GM10266 (cell line): ENCODE results near the gene DOCK1.

Experiments used
- DNase-seq: peaks from one replicate; pipeline ENCODE4 v3.0.0; 2012; ENCODE audit errors: extremely low spot score
- TF ChIP-seq, protein P1 (sequence below): IDR thresholded peaks from 2 replicates; pipeline ENCODE4 v1.5.1; 2012; ENCODE audit warnings: mild to moderate bottlenecking, low read depth; ENCODE audit not compliant: control insufficient read depth, insufficient read depth; ENCODE audit errors: missing control alignments

Gene DOCK1

DNA sequence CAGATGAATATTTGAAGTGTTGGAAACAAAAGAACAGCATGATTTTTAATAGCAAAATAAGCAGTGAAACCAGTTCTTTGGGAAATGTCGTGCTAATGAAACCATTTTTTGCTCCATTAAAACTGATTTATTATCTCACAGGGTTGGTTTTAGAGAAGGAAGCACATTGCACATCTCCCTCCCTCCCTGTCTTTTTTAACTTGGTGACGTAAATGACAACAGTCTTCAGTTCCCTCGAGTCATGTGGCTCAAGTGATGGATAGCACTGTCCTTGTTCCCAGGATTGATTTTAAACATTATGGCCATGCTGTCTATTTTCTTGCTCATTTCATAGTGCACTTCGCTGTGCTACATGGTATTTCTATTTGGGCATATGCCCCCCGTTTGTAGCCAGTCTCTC lies 105.9 kb downstream of the DOCK1 start:
- DNase-seq = no peak
- TF ChIP-seq, protein P1, sequence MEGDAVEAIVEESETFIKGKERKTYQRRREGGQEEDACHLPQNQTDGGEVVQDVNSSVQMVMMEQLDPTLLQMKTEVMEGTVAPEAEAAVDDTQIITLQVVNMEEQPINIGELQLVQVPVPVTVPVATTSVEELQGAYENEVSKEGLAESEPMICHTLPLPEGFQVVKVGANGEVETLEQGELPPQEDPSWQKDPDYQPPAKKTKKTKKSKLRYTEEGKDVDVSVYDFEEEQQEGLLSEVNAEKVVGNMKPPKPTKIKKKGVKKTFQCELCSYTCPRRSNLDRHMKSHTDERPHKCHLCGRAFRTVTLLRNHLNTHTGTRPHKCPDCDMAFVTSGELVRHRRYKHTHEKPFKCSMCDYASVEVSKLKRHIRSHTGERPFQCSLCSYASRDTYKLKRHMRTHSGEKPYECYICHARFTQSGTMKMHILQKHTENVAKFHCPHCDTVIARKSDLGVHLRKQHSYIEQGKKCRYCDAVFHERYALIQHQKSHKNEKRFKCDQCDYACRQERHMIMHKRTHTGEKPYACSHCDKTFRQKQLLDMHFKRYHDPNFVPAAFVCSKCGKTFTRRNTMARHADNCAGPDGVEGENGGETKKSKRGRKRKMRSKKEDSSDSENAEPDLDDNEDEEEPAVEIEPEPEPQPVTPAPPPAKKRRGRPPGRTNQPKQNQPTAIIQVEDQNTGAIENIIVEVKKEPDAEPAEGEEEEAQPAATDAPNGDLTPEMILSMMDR = no peak

DNA sequence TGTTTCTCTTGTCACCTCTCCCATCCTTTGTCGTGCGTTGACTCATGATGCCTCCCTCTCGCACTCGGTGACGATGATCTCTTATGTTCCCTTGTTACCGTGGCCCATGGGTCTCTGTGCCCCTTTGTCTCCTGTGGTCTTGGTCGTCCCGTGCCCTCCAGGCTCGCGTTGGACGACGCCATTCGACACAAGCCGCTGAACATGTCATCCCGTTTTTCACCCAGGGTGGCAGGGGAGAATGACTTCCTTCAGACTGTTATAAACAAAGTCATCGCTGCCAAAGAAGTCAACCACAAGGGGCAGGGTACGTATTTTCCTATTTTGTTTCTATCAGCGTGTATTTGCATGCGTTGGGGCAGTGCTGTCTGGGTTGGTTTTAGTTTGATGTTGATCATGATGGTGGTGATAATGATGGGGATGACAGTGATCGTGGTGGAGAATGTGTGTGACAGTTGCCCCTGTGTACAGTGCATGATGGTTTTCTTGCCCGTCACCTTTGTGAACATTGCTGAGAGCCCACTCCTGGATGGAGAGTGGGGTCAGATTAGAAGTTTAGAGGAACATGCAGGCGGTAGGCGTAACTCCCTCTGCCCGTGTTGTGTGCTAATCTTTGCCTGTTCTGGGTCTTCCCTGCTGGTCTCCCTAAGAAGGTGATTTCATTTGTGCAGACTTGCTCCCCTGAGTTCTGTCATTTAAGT lies 107.0 kb downstream of the DOCK1 start:
- DNase-seq = no peak
- TF ChIP-seq, protein P1 = no peak

DNA sequence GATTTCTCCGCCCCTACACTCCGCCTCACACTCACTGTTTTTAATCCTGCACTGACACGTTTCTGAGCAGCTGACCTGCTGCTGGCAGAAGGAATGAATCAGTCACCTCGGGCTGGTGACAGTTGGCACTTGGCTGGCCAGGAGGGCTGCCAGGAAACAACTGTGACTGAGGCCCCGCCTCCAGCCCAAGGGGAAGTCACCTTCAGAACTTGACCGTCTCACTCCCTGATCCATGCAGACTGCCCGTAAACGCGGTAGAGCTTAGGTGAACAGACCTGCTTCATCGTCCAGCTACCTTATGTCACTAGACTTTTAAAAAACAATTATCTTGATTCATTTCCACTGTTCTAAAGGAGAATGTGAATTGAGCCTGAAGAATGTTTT lies 107.5 kb downstream of the DOCK1 start:
- TF ChIP-seq, protein P1 = no peak
- no peak for DNase-seq

DNA sequence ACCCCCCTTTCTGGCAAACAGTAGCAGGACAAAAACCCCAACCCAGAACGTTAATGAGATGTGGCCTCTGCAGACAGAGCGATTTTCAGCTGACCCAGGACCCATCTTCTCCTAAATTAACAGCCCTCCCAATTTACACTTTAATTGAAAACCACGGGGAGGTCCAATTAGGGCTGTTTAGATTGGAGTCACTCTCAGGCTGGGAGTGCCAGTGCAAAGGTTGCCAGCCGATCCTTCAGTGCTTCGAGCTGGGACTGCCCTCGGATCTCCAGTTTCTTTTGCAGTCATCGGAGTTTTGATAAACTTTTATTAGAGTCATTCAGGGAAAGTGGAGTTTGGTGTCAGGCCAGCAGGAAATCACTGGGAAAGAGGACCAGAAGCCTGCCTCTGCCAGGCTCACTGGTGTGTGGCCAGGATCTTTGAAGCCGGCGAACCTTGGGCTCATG lies 108.0 kb downstream of the DOCK1 start:
- no peak for DNase-seq
- TF ChIP-seq, protein P1 = no peak

- no peak for DNase-seq
Measured at GRCh38 chr10:127013691-127014473, 108.7 kb downstream of the DOCK1 start.

DNA sequence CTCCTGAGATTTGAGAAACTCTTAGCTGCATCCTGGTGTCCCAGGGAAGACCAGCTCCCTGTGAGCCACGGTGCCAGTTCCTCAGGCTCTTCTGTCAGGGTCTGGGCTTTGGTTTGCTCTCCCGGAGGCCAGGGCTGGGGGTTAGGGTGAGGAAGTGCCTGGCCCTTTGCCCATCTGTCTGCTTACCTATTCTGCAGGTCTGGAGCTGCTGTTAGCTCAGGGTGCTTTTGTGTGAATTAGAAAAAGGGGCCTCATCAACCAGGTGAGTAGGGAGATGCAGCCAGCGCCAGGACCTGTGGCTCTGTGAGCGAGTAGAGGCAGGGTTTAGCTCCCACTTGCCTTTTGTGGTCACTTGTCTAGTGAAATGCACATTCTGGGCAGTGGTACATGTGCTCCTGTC lies 109.4 kb downstream of the DOCK1 start:
- TF ChIP-seq, protein P1 = no peak
- no peak for DNase-seq

More at GRCh38 chr10:127013691-127014473, 108.7 kb downstream of the DOCK1 start:
- TF ChIP-seq, protein P1 = no peak

DNA sequence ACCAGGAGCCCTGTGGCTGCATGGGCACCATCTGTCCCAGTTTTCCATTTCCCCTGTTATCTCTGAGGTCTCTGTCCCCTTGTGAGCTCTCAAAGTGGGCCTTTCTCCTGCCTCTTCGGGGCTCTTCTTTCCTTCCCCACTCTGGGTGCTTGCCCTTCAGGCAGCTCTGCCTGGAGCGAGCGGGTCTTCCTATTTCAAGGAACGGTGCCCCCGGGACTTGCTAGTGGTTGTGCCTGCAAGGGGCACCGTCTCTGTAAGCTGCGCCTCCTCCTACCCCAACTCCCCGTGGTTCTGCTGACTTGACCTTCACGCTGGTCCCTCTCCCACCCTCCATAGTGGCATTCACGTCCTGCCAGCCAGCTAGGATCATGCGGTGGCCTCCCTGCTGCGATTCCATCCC lies 110.1 kb downstream of the DOCK1 start:
- TF ChIP-seq, protein P1 = no peak
- DNase-seq = no peak
